Measurements from ENCODE around the gene MUSTN1.

MUSTN1 gene

DNA sequence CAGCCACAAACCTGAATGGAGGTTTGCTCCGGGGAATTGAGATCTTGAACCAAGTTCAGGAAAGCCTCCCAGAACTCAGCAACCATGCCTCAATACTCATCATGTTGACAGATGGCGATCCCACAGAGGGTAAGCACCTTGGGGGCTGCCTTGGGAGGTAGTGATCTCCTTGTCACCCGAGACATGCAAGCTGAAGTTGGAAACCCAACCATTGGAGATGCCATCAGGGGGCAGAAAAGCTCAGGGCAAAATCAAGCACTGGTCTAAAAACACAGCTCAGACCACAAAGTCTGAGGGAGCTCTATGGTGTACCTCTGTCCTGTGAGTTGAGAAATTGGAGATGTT is 51.6 kb downstream of the MUSTN1 start:
- no peak for DNase-seq
